Fibroblast of lung (primary cell): ENCODE data around the gene ROCK1. TPM values are rescaled to one million over a fixed set of nuclear protein-coding genes. Genes with fewer than 3 reads are reported as not detected.
A peak's percentile ranks its signal among the peaks of the same experiment; 100 is the strongest.

Source experiments
- DNase-seq, 2 donors: peaks; one replicate each; pipeline versions ENCODE4 v3.0.0 to v3.0.0-alpha.2; 2010; ENCODE audit warnings: low read depth in 2 of 2
- H2AFZ ChIP-seq: 2 replicates; pipeline ENCODE4 v1.5.1; 2012; ENCODE audit warnings: low read length, control low read depth, inconsistent platforms
- H3K27ac ChIP-seq: 2 replicates; pipeline ENCODE4 v1.5.1; 2011; ENCODE audit warnings: low read length, control low read depth; ENCODE audit not compliant: insufficient read depth
- H3K27me3 ChIP-seq: 2 replicates; pipeline ENCODE4 v1.5.1; 2011; ENCODE audit warnings: mild to moderate bottlenecking, low read length; ENCODE audit not compliant: control insufficient read depth, insufficient read depth
- H3K36me3 ChIP-seq: 2 replicates; pipeline ENCODE4 v1.5.1; 2011; ENCODE audit warnings: low read length; ENCODE audit not compliant: control insufficient read depth, insufficient read depth
- H3K4me1 ChIP-seq: 2 replicates; pipeline ENCODE4 v1.5.1; 2011; ENCODE audit warnings: low read length; ENCODE audit not compliant: control insufficient read depth, insufficient read depth; ENCODE audit errors: extremely low read depth
- H3K4me2 ChIP-seq: 2 replicates; pipeline ENCODE4 v1.5.1; 2011; ENCODE audit warnings: low read length, control low read depth; ENCODE audit not compliant: insufficient read depth; ENCODE audit errors: extremely low read depth
- H3K4me3 ChIP-seq, 4 experiments: fragments of 200-600 bp in 1 of 4; sonication (generic) in 1 of 4; replicated peaks in 1 of 4; 2 replicates each; pipeline ENCODE4 v1.5.1; 2011 to 2016; ENCODE audit warnings: low read length in 4 of 4, low read depth in 3 of 4, mild to moderate bottlenecking in 3 of 4, control low read depth in 2 of 4, inconsistent platforms in 1 of 4, mixed read lengths in 1 of 4; ENCODE audit not compliant: insufficient read depth in 1 of 4; ENCODE audit errors: control extremely low read depth in 1 of 4
- H3K79me2 ChIP-seq: 2 replicates; pipeline ENCODE4 v1.5.1; 2012; ENCODE audit warnings: mild to moderate bottlenecking, low read length, inconsistent platforms; ENCODE audit not compliant: control insufficient read depth, insufficient read depth
- H3K9ac ChIP-seq: 2 replicates; pipeline ENCODE4 v1.5.1; 2011; ENCODE audit warnings: mild to moderate bottlenecking, low read length, control low read depth; ENCODE audit not compliant: insufficient read depth
- H3K9me3 ChIP-seq: 2 replicates; pipeline ENCODE4 v1.5.1; 2012; ENCODE audit warnings: low read depth, low read length; ENCODE audit not compliant: control insufficient read depth, insufficient read depth
- H4K20me1 ChIP-seq: 2 replicates; pipeline ENCODE4 v1.5.1; 2011; ENCODE audit warnings: low read length; ENCODE audit not compliant: control insufficient read depth, insufficient read depth; ENCODE audit errors: extremely low read depth
- EZH2 ChIP-seq: IDR thresholded peaks from 2 replicates; pipeline ENCODE4 v1.5.1; 2012; ENCODE audit warnings: low read length, control low read depth, mild to moderate bottlenecking; ENCODE audit errors: missing control alignments
- polyA plus RNA-seq, 2 donors: library from polyadenylated mRNA; depleted of rRNA in 1 of 2; stranded (reverse) in 1 of 2; unstranded in 1 of 2; fragments of >200 nt; gene quantifications; 2 replicates each; pipeline ENCODE4 v1.2.1, GENCODE V29; 2011 to 2012; ENCODE audit warnings: missing spikeins in 1 of 2
- total RNA-seq: library from RNA; depleted of rRNA; stranded (reverse); fragments of >200 nt; gene quantifications from 2 replicates; pipeline ENCODE4 v1.2.1, GENCODE V29; 2014
- TF ChIP-seq, protein P1 (sequence below), 2 donors: IDR thresholded peaks in 1 of 2; conservative IDR thresholded peaks in 1 of 2; 1 replicate in 1 of 2; 2 replicates in 1 of 2; pipeline ENCODE4 v1.5.1; 2011 to 2012; ENCODE audit warnings: low read length in 2 of 2, control low read depth in 1 of 2, inconsistent platforms in 1 of 2, low read depth in 1 of 2, mild to moderate bottlenecking in 1 of 2

Gene ROCK1
- total and polyA plus RNA-seq, 2 donors (not counting 1 experiment from before 2014, with no cell fraction given), result 33.2 to 55.2 TPM

DNA sequence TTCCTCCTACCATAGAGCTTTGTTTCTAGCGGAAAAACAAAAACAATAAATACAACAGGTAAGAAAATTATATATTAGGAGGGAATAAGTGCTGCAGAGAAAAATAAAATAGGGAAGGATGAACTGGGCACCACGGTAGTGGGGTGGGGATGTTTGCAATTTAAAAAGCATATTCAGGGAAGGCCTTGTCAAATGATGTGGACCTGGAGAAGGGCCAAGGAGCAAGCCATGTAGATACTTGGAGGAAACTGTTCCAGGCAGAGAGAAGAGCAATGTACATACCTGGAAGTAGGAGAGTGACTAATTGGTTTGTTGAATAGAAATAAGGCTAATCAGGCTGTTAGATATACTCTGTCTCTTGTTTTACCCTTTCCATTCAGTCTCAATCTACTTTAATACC lies 136.5 kb downstream of the ROCK1 start:
- TF ChIP-seq EZH2, result no peak
- TF ChIP-seq, protein P1, sequence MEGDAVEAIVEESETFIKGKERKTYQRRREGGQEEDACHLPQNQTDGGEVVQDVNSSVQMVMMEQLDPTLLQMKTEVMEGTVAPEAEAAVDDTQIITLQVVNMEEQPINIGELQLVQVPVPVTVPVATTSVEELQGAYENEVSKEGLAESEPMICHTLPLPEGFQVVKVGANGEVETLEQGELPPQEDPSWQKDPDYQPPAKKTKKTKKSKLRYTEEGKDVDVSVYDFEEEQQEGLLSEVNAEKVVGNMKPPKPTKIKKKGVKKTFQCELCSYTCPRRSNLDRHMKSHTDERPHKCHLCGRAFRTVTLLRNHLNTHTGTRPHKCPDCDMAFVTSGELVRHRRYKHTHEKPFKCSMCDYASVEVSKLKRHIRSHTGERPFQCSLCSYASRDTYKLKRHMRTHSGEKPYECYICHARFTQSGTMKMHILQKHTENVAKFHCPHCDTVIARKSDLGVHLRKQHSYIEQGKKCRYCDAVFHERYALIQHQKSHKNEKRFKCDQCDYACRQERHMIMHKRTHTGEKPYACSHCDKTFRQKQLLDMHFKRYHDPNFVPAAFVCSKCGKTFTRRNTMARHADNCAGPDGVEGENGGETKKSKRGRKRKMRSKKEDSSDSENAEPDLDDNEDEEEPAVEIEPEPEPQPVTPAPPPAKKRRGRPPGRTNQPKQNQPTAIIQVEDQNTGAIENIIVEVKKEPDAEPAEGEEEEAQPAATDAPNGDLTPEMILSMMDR (conservative IDR thresholded peaks at IDR 0.05 in 1 of 2, IDR thresholded peaks at IDR 0.05 in 1 of 2; ENCODE audit: low read depth in 1 of 2, low read length in 2 of 2), result no peak
- H2AFZ ChIP-seq, result no peak overlapping the region
- DNase-seq, result no peak
- H3K36me3 ChIP-seq, result peaks cover 2% of the 10 kb centered on the region
- H3K4me2 ChIP-seq, result no peak overlapping the region
- H3K9me3 ChIP-seq, result no peaks in the 10 kb centered on the region
- H3K79me2 ChIP-seq, result no peaks in the 10 kb centered on the region
- H3K27ac ChIP-seq, result no peak overlapping the region
- no peak overlapping the region for H3K4me3 ChIP-seq
- no peaks in the 10 kb centered on the region for H3K27me3 ChIP-seq
- H3K9ac ChIP-seq, result no peak overlapping the region
- H3K4me1 ChIP-seq, result no peaks in the 10 kb centered on the region
- no peaks in the 10 kb centered on the region for H4K20me1 ChIP-seq

DNA sequence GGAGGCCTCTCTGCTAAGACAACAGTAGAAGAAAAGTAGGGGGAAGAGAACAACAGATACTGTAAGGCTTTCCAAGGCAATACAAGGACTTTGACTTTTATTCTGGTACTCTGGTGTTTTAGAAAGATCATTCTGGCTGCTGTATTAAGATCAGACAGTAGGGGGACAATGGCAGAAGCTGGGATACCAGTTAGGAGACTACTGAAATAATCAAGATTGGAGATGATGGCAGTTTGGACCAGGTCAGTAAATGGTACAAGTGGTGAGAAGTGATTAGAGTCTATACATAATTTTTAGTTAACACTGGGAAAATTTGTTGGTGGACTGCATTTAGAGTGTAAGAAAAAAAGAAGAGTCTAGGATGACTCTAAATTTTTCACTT lies 139.7 kb downstream of the ROCK1 start:
- H3K27ac ChIP-seq, result no peak overlapping the region
- H3K27me3 ChIP-seq, result no peaks in the 10 kb centered on the region
- no peak overlapping the region for H3K4me2 ChIP-seq
- no peaks in the 10 kb centered on the region for H3K79me2 ChIP-seq
- no peaks in the 10 kb centered on the region for H3K9me3 ChIP-seq
- peak; percentile 16 to 38 for DNase-seq
- TF ChIP-seq, protein P1 (conservative IDR thresholded peaks at IDR 0.05 in 1 of 2, IDR thresholded peaks at IDR 0.05 in 1 of 2; ENCODE audit: low read depth in 1 of 2, low read length in 2 of 2), result peak; percentile 56 to 67
- TF ChIP-seq EZH2, result no peak
- no peak overlapping the region for H2AFZ ChIP-seq
- H3K36me3 ChIP-seq, result no peaks in the 10 kb centered on the region
- no peaks in the 10 kb centered on the region for H4K20me1 ChIP-seq
- H3K9ac ChIP-seq, result no peak overlapping the region
- H3K4me1 ChIP-seq, result no peaks in the 10 kb centered on the region
- H3K4me3 ChIP-seq, result no peak overlapping the region

GRCh38 chr18:20966795-20967194 lies 144.8 kb downstream of the ROCK1 start:
- no peaks in the 10 kb centered on the region for H4K20me1 ChIP-seq
- no peak overlapping the region for H2AFZ ChIP-seq
- no peak for TF ChIP-seq EZH2
- TF ChIP-seq, protein P1 (conservative IDR thresholded peaks at IDR 0.05 in 1 of 2, IDR thresholded peaks at IDR 0.05 in 1 of 2; ENCODE audit: low read depth in 1 of 2, low read length in 2 of 2), result no peak
- no peak overlapping the region for H3K9ac ChIP-seq
- no peaks in the 10 kb centered on the region for H3K36me3 ChIP-seq
- no peak for DNase-seq
- no peaks in the 10 kb centered on the region for H3K9me3 ChIP-seq
- no peaks in the 10 kb centered on the region for H3K4me1 ChIP-seq
- no peak overlapping the region for H3K4me2 ChIP-seq
- no peak overlapping the region for H3K27ac ChIP-seq
- no peak overlapping the region for H3K4me3 ChIP-seq
- no peaks in the 10 kb centered on the region for H3K79me2 ChIP-seq
- no peaks in the 10 kb centered on the region for H3K27me3 ChIP-seq
